Esophagus muscularis mucosa (tissue), 3 donors: ENCODE measurements around the gene ACP5.

Source experiments
- POLR2A ChIP-seq: fragments of 450-650 bp; IDR thresholded peaks from one replicate; pipeline ENCODE4 v1.6.1; 2017; ENCODE audit warnings: antibody characterized with exemption, moderate library complexity, mild to moderate bottlenecking, low read depth
- POLR2AphosphoS5 ChIP-seq, 2 donors: sonication (generic); formaldehyde crosslinking; IDR thresholded peaks; one replicate each; pipeline ENCODE4 v1.6.1; 2017; ENCODE audit warnings: antibody characterized with exemption in 2 of 2
- TF ChIP-seq, protein P1 (sequence below), 3 experiments: fragments of 200-600 bp in 2 of 3; fragments of 450-650 bp in 1 of 3; sonication (generic) in 2 of 3; IDR thresholded peaks; one replicate each; pipeline ENCODE4 v1.5.1; 2017 to 2019; ENCODE audit warnings: antibody characterized with exemption in 3 of 3, mild to moderate bottlenecking in 2 of 3, moderate library complexity in 1 of 3

- TF ChIP-seq, protein P1, sequence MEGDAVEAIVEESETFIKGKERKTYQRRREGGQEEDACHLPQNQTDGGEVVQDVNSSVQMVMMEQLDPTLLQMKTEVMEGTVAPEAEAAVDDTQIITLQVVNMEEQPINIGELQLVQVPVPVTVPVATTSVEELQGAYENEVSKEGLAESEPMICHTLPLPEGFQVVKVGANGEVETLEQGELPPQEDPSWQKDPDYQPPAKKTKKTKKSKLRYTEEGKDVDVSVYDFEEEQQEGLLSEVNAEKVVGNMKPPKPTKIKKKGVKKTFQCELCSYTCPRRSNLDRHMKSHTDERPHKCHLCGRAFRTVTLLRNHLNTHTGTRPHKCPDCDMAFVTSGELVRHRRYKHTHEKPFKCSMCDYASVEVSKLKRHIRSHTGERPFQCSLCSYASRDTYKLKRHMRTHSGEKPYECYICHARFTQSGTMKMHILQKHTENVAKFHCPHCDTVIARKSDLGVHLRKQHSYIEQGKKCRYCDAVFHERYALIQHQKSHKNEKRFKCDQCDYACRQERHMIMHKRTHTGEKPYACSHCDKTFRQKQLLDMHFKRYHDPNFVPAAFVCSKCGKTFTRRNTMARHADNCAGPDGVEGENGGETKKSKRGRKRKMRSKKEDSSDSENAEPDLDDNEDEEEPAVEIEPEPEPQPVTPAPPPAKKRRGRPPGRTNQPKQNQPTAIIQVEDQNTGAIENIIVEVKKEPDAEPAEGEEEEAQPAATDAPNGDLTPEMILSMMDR (IDR thresholded peaks at IDR 0.05), result no peak
- no peak for TF ChIP-seq POLR2A
- no peak for TF ChIP-seq POLR2AphosphoS5 (IDR thresholded peaks at IDR 0.05)
Measured at GRCh38 chr19:11624069-11624463, 46.6 kb upstream of the ACP5 start.
